Smooth muscle cell (in vitro differentiated cells): ENCODE data around the gene PAQR5. TPM values are rescaled to one million over a fixed set of nuclear protein-coding genes. Genes with fewer than 3 reads are reported as not detected.

Source experiments
- DNase-seq: peaks from one replicate; lab custom pipeline; 2025; ENCODE audit not compliant: unreplicated experiment; lab: John Stamatoyannopoulos, UW
- H2AFZ ChIP-seq: fragments of 200-600 bp; sonication (generic); 2 replicates; pipeline ENCODE4 v1.6.0; 2016; ENCODE audit warnings: antibody characterized with exemption, low read depth, mild to moderate bottlenecking
- H3F3A ChIP-seq: fragments of 200-600 bp; sonication (generic); 2 replicates; pipeline ENCODE4 v1.6.0; 2017; ENCODE audit warnings: antibody characterized with exemption, low read depth
- H3K27ac ChIP-seq: fragments of 200-600 bp; sonication (generic); 2 replicates; pipeline ENCODE4 v1.5.1; 2016; ENCODE audit warnings: low read depth, mild to moderate bottlenecking
- H3K27me3 ChIP-seq: fragments of 200-600 bp; sonication (generic); 2 replicates; pipeline ENCODE4 v1.6.1; 2016; ENCODE audit warnings: low read depth, mild to moderate bottlenecking
- H3K36me3 ChIP-seq: fragments of 200-600 bp; sonication (generic); 2 replicates; pipeline ENCODE4 v1.5.1; 2016; ENCODE audit warnings: low read depth
- H3K4me1 ChIP-seq: fragments of 200-600 bp; sonication (generic); 2 replicates; pipeline ENCODE4 v1.5.1; 2016; ENCODE audit warnings: low read depth
- H3K4me2 ChIP-seq: fragments of 200-600 bp; sonication (generic); 2 replicates; pipeline ENCODE4 v1.6.0; 2016; ENCODE audit warnings: mild to moderate bottlenecking
- H3K4me3 ChIP-seq: fragments of 200-600 bp; sonication (generic); 2 replicates; pipeline ENCODE4 v1.5.1; 2016; ENCODE audit warnings: mild to moderate bottlenecking
- H3K79me2 ChIP-seq: fragments of 200-600 bp; sonication (generic); 2 replicates; pipeline ENCODE4 v1.6.0; 2016; ENCODE audit warnings: low read depth, mild to moderate bottlenecking
- H3K9ac ChIP-seq: fragments of 200-600 bp; sonication (generic); 2 replicates; pipeline ENCODE4 v1.6.0; 2016; ENCODE audit warnings: low read depth
- H3K9me3 ChIP-seq: fragments of 200-600 bp; sonication (generic); replicated peaks from 2 replicates; pipeline ENCODE4 v1.5.1; 2016; ENCODE audit warnings: low read depth
- H4K20me1 ChIP-seq: fragments of 200-600 bp; sonication (generic); 2 replicates; pipeline ENCODE4 v1.6.0; 2016; ENCODE audit warnings: low read depth
- WGBS: methylation state at CpG from one replicate; pipeline ENCODE4 v1.1.7; 2016; ENCODE audit warnings: low lambda C conversion rate; 5-methylcytosine and 5-hydroxymethylcytosine counted together
- polyA plus RNA-seq: library from polyadenylated mRNA; unstranded; fragments of >200 nt; fragmentation: Nextera tagmentation; extraction: Ambion mirVana; gene quantifications from 2 replicates; pipeline ENCODE4 v1.2.1, GENCODE V29; 2016
- total RNA-seq: library from RNA; depleted of rRNA; stranded (reverse); fragments of >200 nt; gene quantifications from 2 replicates; pipeline ENCODE4 v1.2.3, GENCODE V29; 2014
- TF ChIP-seq, protein P1 (sequence below): fragments of 200-600 bp; sonication (generic); IDR thresholded peaks from 2 replicates; pipeline ENCODE4 v1.5.1; 2017; ENCODE audit warnings: borderline replicate concordance, mild to moderate bottlenecking, antibody characterized with exemption; ENCODE audit not compliant: insufficient read depth, poor library complexity, severe bottlenecking

Gene PAQR5
- total and polyA plus RNA-seq, 2 experiments from 2014 or later = 1.5 to 1.6 TPM

- Histone ChIP-seq H3K36me3 (no peaks in the 10 kb centered on the region), H3K9ac (no peak overlapping the region), H3K27ac (no peak overlapping the region), H3F3A (no peaks in the 10 kb centered on the region), H3K4me2 (no peak overlapping the region), H3K79me2 (no peaks in the 10 kb centered on the region), H3K27me3 (no peaks in the 10 kb centered on the region), H2AFZ (no peak overlapping the region), H4K20me1 (no peaks in the 10 kb centered on the region), H3K4me1 (no peaks in the 10 kb centered on the region), H3K9me3 (no peaks in the 10 kb centered on the region), H3K4me3 (no peak overlapping the region)
- 96% methylated on average over 5 of the region's 5 CpGs for WGBS
- DNase-seq = no peak
- TF ChIP-seq, protein P1, sequence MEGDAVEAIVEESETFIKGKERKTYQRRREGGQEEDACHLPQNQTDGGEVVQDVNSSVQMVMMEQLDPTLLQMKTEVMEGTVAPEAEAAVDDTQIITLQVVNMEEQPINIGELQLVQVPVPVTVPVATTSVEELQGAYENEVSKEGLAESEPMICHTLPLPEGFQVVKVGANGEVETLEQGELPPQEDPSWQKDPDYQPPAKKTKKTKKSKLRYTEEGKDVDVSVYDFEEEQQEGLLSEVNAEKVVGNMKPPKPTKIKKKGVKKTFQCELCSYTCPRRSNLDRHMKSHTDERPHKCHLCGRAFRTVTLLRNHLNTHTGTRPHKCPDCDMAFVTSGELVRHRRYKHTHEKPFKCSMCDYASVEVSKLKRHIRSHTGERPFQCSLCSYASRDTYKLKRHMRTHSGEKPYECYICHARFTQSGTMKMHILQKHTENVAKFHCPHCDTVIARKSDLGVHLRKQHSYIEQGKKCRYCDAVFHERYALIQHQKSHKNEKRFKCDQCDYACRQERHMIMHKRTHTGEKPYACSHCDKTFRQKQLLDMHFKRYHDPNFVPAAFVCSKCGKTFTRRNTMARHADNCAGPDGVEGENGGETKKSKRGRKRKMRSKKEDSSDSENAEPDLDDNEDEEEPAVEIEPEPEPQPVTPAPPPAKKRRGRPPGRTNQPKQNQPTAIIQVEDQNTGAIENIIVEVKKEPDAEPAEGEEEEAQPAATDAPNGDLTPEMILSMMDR = no peak
Observed at GRCh38 chr15:69324565-69324964, 25.9 kb downstream of the PAQR5 start.

- Histone ChIP-seq H2AFZ (no peak overlapping the region), H3K27me3 (no peaks in the 10 kb centered on the region), H3K4me1 (no peaks in the 10 kb centered on the region), H3K27ac (no peak overlapping the region), H3F3A (no peaks in the 10 kb centered on the region), H4K20me1 (no peaks in the 10 kb centered on the region), H3K36me3 (no peaks in the 10 kb centered on the region), H3K9me3 (no peaks in the 10 kb centered on the region), H3K4me3 (no peak overlapping the region), H3K79me2 (no peaks in the 10 kb centered on the region), H3K4me2 (no peak overlapping the region), H3K9ac (no peak overlapping the region)
- DNase-seq = no peak
- 74% methylated on average over 7 of the region's 7 CpGs for WGBS
- TF ChIP-seq, protein P1 = no peak
Observed at GRCh38 chr15:69325456-69325971, 26.8 kb downstream of the PAQR5 start.

- no peaks in the 10 kb centered on the region for H3K4me1 ChIP-seq
- no peak overlapping the region for H3K4me2 ChIP-seq
- no peak overlapping the region for H2AFZ ChIP-seq
- no peaks in the 10 kb centered on the region for H3K9me3 ChIP-seq
- WGBS = 90% methylated on average over 1 of the region's 1 CpG
- H3K9ac ChIP-seq = no peak overlapping the region
- no peaks in the 10 kb centered on the region for H3K79me2 ChIP-seq
- no peaks in the 10 kb centered on the region for H3K36me3 ChIP-seq
- H3K27ac ChIP-seq = no peak overlapping the region
- no peak for DNase-seq
- no peaks in the 10 kb centered on the region for H3K27me3 ChIP-seq
- no peak overlapping the region for H3K4me3 ChIP-seq
- H3F3A ChIP-seq = no peaks in the 10 kb centered on the region
- TF ChIP-seq, protein P1 = no peak
- H4K20me1 ChIP-seq = no peaks in the 10 kb centered on the region
Observed at GRCh38 chr15:69328080-69328479, 29.4 kb downstream of the PAQR5 start.

DNA sequence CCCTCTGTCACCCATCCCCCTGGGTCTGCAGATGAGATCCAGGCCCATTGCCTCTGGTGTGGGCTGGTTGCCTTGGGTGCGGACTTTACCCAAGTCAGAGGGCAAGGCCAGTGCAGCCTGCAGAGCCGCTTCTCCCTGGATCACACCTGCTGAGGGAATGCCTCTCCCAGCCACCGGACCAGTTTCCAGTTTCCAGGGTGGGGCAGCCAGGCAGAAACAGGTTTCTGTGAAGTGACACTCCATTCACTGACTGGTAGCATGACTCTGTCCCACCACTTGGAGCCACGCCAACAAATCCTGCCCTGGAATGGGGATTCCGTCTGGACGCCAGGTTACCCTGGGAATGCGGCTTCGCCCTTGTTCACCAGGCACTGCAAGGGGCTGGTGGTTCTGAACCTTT, 30.0 kb downstream of the PAQR5 start:
- Histone ChIP-seq H3K4me3 (no peak overlapping the region), H3K4me2 (no peak overlapping the region), H3K79me2 (no peaks in the 10 kb centered on the region), H3K9me3 (no peaks in the 10 kb centered on the region), H4K20me1 (no peaks in the 10 kb centered on the region), H3K27me3 (no peaks in the 10 kb centered on the region), H3F3A (no peaks in the 10 kb centered on the region), H3K36me3 (no peaks in the 10 kb centered on the region), H2AFZ (no peak overlapping the region), H3K27ac (peak overlapping the region; percentile 44), H3K9ac (no peak overlapping the region), H3K4me1 (no peaks in the 10 kb centered on the region)
- 76% methylated on average over 8 of the region's 8 CpGs for WGBS
- TF ChIP-seq, protein P1 = no peak
- DNase-seq = no peak
